ENCODE results near the gene TOMM34. TPM values are rescaled to one million over a fixed set of nuclear protein-coding genes. Genes with fewer than 3 reads are reported as not detected.

TOMM34 gene
- total and polyA plus RNA-seq, 9 of the 15 experiments (the other 6 are each of a cell fraction or from before 2014, with no cell fraction given) = 18.1 to 69.4 (median 41.7) TPM

DNA sequence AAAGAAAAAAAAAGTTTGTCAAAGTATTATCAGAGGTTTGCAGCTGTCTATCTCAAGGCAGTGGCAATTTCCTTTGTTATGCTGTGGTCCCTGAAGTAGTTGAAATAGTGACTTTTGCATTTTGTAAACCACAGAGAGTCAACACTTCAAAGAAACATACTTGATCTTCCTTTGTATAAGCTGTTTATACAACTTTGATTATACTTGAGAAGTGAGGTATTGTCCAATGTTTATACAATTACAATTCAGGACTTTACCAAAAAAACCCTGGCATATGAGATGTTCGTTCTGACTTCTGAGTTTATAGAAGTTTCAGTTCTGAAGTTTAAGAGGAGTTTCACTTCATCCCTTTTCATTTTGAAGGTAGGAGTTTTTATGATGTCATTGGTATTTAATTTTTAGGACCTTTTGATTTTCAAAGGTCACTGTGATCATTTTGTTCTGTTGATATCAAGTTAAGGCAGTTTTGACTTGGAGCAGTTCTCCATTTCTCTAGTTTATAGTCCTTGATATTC lies 10.1 kb upstream of the TOMM34 start (continued):
- TF ChIP-seq, protein P1, sequence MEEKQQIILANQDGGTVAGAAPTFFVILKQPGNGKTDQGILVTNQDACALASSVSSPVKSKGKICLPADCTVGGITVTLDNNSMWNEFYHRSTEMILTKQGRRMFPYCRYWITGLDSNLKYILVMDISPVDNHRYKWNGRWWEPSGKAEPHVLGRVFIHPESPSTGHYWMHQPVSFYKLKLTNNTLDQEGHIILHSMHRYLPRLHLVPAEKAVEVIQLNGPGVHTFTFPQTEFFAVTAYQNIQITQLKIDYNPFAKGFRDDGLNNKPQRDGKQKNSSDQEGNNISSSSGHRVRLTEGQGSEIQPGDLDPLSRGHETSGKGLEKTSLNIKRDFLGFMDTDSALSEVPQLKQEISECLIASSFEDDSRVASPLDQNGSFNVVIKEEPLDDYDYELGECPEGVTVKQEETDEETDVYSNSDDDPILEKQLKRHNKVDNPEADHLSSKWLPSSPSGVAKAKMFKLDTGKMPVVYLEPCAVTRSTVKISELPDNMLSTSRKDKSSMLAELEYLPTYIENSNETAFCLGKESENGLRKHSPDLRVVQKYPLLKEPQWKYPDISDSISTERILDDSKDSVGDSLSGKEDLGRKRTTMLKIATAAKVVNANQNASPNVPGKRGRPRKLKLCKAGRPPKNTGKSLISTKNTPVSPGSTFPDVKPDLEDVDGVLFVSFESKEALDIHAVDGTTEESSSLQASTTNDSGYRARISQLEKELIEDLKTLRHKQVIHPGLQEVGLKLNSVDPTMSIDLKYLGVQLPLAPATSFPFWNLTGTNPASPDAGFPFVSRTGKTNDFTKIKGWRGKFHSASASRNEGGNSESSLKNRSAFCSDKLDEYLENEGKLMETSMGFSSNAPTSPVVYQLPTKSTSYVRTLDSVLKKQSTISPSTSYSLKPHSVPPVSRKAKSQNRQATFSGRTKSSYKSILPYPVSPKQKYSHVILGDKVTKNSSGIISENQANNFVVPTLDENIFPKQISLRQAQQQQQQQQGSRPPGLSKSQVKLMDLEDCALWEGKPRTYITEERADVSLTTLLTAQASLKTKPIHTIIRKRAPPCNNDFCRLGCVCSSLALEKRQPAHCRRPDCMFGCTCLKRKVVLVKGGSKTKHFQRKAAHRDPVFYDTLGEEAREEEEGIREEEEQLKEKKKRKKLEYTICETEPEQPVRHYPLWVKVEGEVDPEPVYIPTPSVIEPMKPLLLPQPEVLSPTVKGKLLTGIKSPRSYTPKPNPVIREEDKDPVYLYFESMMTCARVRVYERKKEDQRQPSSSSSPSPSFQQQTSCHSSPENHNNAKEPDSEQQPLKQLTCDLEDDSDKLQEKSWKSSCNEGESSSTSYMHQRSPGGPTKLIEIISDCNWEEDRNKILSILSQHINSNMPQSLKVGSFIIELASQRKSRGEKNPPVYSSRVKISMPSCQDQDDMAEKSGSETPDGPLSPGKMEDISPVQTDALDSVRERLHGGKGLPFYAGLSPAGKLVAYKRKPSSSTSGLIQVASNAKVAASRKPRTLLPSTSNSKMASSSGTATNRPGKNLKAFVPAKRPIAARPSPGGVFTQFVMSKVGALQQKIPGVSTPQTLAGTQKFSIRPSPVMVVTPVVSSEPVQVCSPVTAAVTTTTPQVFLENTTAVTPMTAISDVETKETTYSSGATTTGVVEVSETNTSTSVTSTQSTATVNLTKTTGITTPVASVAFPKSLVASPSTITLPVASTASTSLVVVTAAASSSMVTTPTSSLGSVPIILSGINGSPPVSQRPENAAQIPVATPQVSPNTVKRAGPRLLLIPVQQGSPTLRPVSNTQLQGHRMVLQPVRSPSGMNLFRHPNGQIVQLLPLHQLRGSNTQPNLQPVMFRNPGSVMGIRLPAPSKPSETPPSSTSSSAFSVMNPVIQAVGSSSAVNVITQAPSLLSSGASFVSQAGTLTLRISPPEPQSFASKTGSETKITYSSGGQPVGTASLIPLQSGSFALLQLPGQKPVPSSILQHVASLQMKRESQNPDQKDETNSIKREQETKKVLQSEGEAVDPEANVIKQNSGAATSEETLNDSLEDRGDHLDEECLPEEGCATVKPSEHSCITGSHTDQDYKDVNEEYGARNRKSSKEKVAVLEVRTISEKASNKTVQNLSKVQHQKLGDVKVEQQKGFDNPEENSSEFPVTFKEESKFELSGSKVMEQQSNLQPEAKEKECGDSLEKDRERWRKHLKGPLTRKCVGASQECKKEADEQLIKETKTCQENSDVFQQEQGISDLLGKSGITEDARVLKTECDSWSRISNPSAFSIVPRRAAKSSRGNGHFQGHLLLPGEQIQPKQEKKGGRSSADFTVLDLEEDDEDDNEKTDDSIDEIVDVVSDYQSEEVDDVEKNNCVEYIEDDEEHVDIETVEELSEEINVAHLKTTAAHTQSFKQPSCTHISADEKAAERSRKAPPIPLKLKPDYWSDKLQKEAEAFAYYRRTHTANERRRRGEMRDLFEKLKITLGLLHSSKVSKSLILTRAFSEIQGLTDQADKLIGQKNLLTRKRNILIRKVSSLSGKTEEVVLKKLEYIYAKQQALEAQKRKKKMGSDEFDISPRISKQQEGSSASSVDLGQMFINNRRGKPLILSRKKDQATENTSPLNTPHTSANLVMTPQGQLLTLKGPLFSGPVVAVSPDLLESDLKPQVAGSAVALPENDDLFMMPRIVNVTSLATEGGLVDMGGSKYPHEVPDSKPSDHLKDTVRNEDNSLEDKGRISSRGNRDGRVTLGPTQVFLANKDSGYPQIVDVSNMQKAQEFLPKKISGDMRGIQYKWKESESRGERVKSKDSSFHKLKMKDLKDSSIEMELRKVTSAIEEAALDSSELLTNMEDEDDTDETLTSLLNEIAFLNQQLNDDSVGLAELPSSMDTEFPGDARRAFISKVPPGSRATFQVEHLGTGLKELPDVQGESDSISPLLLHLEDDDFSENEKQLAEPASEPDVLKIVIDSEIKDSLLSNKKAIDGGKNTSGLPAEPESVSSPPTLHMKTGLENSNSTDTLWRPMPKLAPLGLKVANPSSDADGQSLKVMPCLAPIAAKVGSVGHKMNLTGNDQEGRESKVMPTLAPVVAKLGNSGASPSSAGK (IDR thresholded peaks at IDR 0.05) = no peak
- TF ChIP-seq PHB (CRISPR knock-in tag; IDR thresholded peaks at IDR 0.05) (no peak), CEBPG (CRISPR knock-in tag; IDR thresholded peaks at IDR 0.05) (no peak), CEBPG (tag; conservative IDR thresholded peaks at IDR 0.05 in 1 of 2, IDR thresholded peaks at IDR 0.05 in 1 of 2) (no peak), KDM5B (IDR thresholded peaks at IDR 0.05; ENCODE audit: insufficient replicate concordance, low read depth, low read length) (no peak), TEAD4 (IDR thresholded peaks at IDR 0.05; ENCODE audit: low read length) (peak; percentile 75), TEAD4 (CRISPR knock-in tag; IDR thresholded peaks at IDR 0.05; ENCODE audit: borderline replicate concordance) (no peak), TAF1 (IDR thresholded peaks at IDR 0.05; ENCODE audit: control insufficient read depth, extremely low read depth, insufficient read depth, low read length, severe bottlenecking) (no peak), NR2C1 (IDR thresholded peaks at IDR 0.05) (no peak), NR2C1 (tag; IDR thresholded peaks at IDR 0.05) (no peak), KDM1A (IDR thresholded peaks at IDR 0.05) (peak; percentile 84 to 88)
